KOPT-K1 (cell line): Measurements from ENCODE around the gene ZNG1A.
"Not testable (repeated sequence)": the region's sequence is repeated elsewhere in the genome, so short reads cannot be mapped to it uniquely, and the experiment has no call there.

Source experiments
- H3K27ac ChIP-seq: fragments of 200-600 bp; sonication (generic); 2 replicates; pipeline ENCODE4 v1.5.1; 2016; ENCODE audit warnings: antibody characterized with exemption, mild to moderate bottlenecking, low read depth, low read length; ENCODE audit not compliant: poor library complexity, severe bottlenecking
- H3K36me3 ChIP-seq: fragments of 200-600 bp; sonication (generic); 2 replicates; pipeline ENCODE4 v1.5.1; 2017; ENCODE audit warnings: antibody characterized with exemption, mild to moderate bottlenecking, low read length, moderate library complexity; ENCODE audit not compliant: insufficient read depth
- H3K9me3 ChIP-seq: fragments of 200-600 bp; sonication (generic); 2 replicates; pipeline ENCODE4 v1.5.1; 2017; ENCODE audit warnings: antibody characterized with exemption, low read length, mild to moderate bottlenecking; ENCODE audit not compliant: insufficient read depth, poor library complexity, severe bottlenecking

Gene ZNG1A

GRCh38 chr9:178970-179383 lies at the start of gene ZNG1A:
ZNG1A (minus strand) TSS chr9:179056; CDS start chr9:178969, 87 bp downstream.
- not testable (repeated sequence) for H3K36me3 ChIP-seq, H3K27ac ChIP-seq, H3K9me3 ChIP-seq

DNA sequence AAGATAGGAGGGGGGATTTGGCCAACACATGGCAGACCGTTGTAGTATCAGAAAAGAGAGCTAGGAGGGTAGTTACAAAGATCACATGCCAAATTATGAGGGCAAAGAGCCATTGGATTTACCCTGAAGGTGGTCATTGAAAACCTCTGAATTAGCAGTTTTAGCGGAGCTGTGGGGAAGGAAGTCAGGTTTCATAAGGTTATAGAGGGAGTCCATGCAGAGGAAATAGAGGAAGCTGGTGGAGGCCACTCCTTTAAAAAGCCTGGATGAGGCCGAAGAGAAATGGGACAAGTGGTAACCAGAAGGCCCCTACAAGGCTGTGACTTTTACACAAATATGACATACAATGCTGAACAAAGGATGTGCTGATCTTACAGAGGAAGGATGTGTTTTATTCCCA lies 49.0 kb upstream of the ZNG1A start:
- Histone ChIP-seq H3K36me3 (no peaks in the 10 kb centered on the region), H3K27ac (no peak overlapping the region), H3K9me3 (no peaks in the 10 kb centered on the region)

DNA sequence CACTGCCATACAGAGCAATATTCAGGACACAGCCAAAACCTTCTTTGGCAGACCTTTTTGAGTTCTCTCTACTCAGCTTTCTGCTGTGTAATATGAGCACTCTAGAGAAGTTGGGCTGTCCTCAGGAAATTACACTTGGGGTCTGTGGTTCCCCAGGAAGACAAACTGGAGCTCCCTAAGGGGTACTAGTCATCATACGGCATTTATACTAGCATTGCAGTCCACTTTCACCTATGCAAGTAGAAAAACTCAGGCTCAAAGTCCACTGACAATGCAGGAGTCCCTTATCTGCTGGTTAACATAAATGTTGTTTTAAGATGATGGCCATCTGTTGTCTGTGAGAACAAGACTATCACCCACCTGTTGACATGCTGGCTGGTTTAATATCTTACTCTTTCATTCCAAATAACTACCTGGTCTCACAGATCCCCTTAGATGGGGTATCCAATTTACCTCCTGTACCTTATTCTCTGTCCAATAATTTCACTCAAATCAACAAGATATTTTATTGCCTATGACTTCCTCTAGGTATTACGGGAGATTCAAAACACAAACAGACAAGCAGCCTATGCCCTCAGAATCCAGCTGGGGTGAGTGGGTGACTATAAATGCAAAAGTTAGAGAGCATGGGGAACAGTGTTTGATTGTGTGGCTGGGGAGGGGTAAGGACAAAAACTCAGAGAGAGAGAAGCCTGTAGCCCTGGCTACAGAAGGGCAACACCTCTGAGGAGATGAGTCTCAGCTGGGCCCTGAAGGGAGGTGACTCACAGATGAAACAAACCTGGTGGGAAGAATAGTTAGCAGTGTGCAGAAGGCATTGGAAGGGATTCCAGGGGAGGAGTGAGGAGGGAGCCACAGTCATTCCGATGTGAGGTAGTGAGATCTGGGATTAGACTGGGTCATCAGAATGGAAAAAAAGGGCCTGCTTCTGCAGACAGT lies 46.0 kb upstream of the ZNG1A start:
- Histone ChIP-seq H3K9me3 (no peaks in the 10 kb centered on the region), H3K36me3 (no peaks in the 10 kb centered on the region), H3K27ac (no peak overlapping the region)

DNA sequence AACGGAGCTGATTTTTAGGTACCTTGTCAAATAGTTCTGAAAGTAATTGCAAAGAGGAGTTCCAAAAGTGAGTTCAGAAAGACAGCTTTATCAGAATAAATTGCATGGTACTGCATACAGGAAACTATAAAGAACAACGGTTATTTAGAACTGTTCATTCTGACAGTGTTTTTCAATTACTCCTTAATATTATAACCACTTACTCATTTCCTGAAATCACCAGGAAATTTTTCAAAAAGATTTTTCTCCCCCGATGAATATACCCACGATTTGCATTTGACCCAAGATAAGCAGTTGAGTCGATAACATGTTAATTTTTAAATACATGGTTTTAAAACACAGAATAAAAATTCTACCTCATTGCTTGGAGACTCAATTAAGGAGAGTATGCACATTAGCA lies 45.2 kb upstream of the ZNG1A start:
- H3K27ac ChIP-seq = no peak overlapping the region
- no peaks in the 10 kb centered on the region for H3K36me3 ChIP-seq
- H3K9me3 ChIP-seq = no peaks in the 10 kb centered on the region

GRCh38 chr9:223152-223551 lies 44.3 kb upstream of the ZNG1A start:
- H3K27ac ChIP-seq = no peak overlapping the region

DNA sequence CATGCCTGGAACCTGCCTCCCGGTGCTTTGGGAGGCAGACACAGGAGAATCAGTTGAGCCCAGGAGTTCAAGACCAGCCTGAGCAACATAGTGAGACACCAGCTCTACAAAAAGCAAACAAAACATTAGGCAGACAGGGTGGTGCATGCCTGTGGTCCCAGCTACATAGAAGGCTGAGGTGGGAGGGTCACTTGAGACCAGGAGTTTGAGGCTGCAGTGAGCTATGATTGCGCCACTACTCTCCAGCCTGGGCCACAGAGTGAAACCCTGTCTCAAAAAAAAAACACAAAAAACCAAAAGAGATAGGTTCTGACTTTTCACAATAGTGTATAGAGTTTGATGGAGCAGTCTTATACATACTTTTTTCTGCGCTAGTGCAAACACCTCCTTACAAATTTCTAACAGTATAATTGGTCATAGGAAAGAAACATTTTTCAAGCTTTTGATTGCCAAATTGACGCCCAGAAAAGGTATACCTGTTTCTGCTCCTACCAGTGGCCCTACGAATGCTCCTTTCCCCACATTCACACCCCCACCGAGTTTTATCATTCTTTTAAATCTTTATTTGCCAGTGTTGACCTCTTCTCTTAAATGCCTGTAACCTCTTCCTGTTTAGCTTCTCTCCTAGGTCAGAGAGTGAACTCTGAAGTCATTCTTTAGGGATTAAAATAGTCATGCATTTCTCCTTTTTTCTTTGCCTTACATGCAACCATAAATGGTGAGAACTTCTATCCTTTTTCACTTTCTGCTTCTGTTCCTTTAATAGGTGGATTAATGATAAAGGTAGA lies 43.3 kb upstream of the ZNG1A start:
- H3K9me3 ChIP-seq = no peaks in the 10 kb centered on the region
- H3K36me3 ChIP-seq = no peaks in the 10 kb centered on the region
- no peak overlapping the region for H3K27ac ChIP-seq

More at GRCh38 chr9:223152-223551, 44.3 kb upstream of the ZNG1A start:
- H3K9me3 ChIP-seq = no peaks in the 10 kb centered on the region
- no peaks in the 10 kb centered on the region for H3K36me3 ChIP-seq

DNA sequence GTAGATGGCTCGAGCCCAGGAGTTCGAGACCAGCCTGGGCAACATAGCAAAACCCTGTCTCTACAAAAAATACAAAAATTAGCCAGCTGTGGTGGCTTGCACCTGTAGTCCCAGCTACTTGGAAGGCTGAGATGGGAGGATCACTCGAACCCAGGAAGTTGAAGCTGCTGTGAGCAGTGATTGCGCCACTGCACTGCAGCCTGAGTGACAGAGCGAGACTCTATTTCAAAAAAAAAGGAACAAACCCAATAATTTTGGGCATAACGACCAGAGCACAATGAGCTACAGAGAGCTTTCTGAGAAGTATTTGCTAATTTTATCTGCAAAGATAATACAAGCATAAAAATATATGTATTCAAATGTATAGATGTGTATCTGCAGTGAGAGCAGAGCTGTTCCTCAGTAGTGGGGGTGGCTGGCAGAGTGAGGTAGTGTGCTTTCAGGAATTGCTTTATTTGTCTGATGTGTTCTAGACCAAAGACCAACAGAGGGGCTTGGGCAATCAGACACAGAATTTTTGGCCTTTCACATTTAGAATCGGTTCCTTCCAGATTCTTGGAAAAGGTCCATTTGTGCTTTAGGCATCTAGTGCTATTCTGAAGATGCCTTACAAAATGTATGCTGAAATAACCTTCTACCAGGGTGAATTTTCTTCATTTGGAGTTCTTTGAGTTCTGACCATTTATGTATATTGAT lies 41.0 kb upstream of the ZNG1A start:
- Histone ChIP-seq H3K27ac (no peak overlapping the region), H3K9me3 (no peaks in the 10 kb centered on the region), H3K36me3 (no peaks in the 10 kb centered on the region)

DNA sequence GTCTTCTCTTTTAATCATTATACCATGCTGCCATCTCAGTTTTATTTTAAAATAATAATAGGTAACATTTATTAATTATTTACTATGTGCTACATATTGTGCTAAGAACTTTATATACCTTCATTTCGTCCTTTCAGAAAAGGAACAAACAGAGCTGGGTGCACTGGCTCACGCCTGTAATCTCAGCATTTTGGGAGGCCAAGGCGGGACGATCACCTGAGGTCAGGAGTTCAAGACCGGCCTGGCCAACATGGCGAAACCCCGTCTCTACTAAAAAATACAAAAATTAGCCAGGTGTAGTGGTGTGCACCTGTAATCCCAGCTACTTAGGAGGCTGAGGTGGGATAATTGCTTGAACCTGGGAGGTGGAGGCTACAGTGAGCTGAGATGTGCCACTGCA lies 40.2 kb upstream of the ZNG1A start:
- H3K27ac ChIP-seq, H3K9me3 ChIP-seq, H3K36me3 ChIP-seq: not testable (repeated sequence)

DNA sequence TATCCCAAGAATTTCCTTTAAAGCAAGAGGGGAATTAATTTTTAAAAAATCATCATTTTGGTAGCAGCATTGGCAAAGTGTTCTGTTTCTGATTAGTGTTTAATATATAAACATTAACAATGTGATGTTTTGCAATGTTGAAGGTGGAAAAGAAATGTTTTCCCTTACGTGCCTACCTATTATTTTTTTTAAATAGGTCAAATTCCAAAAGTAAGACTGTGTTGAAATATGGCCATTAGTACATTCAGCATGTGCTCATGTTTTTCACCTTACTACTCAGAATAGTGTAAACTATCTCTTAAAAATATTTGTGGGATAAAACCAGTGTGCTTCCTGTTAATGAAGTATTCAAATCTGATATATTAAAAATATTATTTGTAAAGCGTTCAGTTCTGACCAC lies 39.1 kb upstream of the ZNG1A start:
- no peak overlapping the region for H3K27ac ChIP-seq
- H3K36me3 ChIP-seq = no peaks in the 10 kb centered on the region
- H3K9me3 ChIP-seq = peaks cover 10% of the 10 kb centered on the region

DNA sequence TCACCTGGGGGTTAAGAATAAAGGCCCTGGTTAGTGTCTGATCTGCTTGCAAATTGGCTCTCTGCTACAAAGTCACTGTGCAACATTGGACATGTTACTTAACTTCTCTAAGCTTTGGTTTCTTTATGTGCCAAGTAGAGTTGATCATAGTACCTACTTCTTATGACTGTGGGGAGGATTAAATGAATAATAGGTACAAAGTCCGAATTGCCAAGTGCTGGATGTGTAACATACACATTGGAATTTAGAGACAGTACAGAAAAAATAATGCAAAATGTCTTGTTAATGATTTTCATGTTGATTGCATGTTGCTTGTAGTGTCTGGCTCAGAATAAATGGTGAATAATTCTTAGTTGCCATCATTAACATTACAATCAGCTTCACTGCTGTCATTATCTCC lies 38.0 kb upstream of the ZNG1A start:
- Histone ChIP-seq H3K9me3 (peaks cover 10% of the 10 kb centered on the region), H3K36me3 (no peaks in the 10 kb centered on the region), H3K27ac (no peak overlapping the region)

DNA sequence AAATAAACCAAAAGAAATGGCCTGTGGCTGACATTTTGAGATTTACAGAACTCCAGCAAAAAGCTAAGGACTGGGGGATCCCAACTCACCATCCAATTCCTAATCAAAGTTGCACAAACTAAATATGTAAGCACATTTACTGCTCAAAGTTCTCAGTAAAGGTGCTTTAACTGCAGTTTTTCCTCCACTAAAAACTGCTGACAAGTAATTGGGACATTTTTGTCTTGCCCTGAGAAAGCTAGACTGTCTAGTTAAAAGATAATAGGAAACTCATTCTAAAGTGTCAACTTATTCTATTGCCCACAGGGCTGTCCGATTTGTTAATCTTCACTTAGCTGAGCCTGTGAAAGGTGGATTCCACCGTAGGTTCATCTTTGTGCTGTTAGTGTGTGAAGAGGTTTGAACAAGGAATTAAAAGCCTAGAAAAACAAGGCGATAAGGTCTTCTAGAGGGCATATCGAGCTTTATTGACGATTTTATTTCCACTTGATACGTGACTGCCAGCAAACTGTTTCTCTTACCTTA lies 36.8 kb upstream of the ZNG1A start:
- no peaks in the 10 kb centered on the region for H3K36me3 ChIP-seq
- peaks cover 10% of the 10 kb centered on the region for H3K9me3 ChIP-seq
- H3K27ac ChIP-seq = no peak overlapping the region

DNA sequence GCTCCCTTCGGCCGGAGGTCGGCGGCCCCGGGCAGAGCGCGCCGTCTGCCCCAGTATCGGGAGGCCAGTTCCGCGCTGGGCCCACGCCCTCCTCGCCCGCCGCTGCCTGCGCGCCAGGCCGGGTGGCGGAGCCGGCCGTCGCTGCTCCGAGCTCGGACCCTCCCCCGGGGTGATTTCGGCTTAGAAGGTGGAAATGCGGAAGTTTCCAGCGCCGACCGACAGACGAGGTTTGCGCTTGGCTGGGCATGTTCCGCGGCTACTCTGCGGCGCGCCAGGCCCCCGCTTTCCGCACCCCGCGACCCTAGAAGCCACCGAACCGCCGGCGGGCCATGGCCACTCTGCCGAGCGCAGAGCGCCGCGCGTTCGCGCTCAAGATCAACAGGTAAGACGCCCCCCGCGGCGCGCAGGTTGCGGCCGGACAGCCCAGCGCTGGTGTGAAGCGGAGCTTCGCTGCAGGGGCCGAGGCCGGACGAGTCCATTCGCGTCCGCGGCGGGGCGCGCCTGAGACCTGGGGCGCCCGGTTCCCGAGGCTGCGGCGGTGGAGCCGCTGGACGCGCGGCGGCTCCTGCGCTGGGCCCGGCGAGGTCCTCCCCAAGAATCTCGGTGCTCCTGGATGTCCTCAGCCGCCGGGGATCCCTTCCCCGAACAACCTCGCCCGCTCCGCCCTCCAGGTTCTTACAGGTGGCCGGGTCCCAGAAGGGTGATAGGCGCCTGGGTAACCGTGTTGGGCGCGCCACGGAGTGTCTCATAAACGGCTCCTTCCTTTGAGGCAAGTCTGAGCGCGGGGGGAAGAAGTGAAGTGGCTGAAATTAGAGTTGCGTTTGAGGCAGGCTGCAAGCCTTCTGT lies 36.0 kb upstream of the ZNG1A start, which contains the start of gene DOCK8:
Gene DOCK8 (plus strand): TSS at position 218 of the 846 bp plus-strand sequence. CDS start 112 bp downstream, at position 330.
- Histone ChIP-seq H3K9me3 (peaks cover 10% of the 10 kb centered on the region), H3K27ac (no peak within 1 kb of the TSS), H3K36me3 (no peaks in the 10 kb centered on the region)

DNA sequence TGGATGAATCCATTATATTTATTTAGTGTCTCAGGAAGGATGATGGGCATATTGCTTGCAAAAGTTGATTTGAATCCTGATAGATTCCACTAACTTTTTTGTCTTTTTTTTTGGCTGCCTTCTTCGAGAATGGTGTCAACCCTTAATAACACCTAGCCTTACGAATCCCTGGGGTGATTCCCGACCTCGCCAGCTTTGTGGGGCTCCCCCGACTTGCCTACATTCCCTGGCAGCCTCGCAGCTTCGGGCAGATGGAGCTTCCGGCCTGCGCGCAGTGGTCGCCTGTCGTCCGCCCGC lies 35.4 kb upstream of the ZNG1A start:
- no peaks in the 10 kb centered on the region for H3K36me3 ChIP-seq
- peaks cover 10% of the 10 kb centered on the region for H3K9me3 ChIP-seq
- H3K27ac ChIP-seq = no peak overlapping the region

DNA sequence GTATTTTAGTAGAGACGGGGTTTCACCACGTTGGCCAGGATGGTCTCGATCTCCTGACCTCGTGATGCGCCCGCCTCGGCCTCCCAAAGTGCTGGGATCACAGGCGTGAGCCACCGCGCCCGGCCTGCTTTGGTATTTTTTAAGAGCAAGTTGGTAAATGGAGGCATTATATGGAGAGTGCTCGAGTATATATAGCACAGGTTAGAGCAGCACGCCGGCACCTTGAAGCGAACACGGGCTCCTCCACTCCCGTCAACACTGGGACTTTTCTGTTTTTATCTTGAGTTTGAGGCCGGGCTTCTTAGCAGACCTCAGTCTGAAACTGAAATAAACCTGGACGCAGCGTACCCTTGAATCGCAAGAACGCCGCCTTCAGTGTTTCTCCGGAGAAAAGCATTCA lies 35.0 kb upstream of the ZNG1A start:
- H3K9me3 ChIP-seq, H3K27ac ChIP-seq, H3K36me3 ChIP-seq: not testable (repeated sequence)
